SK-N-SH treated with all-trans-retinoic acid at 6 μM for 48 hours (cell line): Measurements from ENCODE around the gene ADGRF4.

Experiments
- ATAC-seq: fragments of 200-7000 bp; cut with Tn5 transposase; 3 replicates; pipeline ENCODE4 v1.9.1; 2020; ENCODE audit warnings: mild to moderate bottlenecking, moderate library complexity
- ARNTL ChIP-seq: fragments of 450-650 bp; formaldehyde crosslinking; IDR thresholded peaks from 2 replicates; pipeline ENCODE4 v1.5.0; 2020; ENCODE audit warnings: low read depth, mild to moderate bottlenecking, moderate library complexity, borderline replicate concordance
- BACH2 ChIP-seq: fragments of 250-450 bp; sonication (Bioruptor Pico); IDR thresholded peaks from 2 replicates; pipeline ENCODE4 v1.9.0; 2021; ENCODE audit warnings: mild to moderate bottlenecking, borderline replicate concordance
- CREB5 ChIP-seq: fragments of 250-450 bp; sonication (Bioruptor Pico); IDR thresholded peaks from 2 replicates; pipeline ENCODE4 v1.5.1; 2020; ENCODE audit warnings: low read depth, mild to moderate bottlenecking, moderate library complexity
- CSDC2 ChIP-seq: fragments of 250-450 bp; sonication (Bioruptor Pico); IDR thresholded peaks from 2 replicates; pipeline ENCODE4 v1.5.0; 2020; ENCODE audit warnings: mild to moderate bottlenecking, moderate library complexity
- CSRNP3 ChIP-seq: fragments of 250-450 bp; sonication (Bioruptor Pico); IDR thresholded peaks from 2 replicates; pipeline ENCODE4 v1.5.1; 2021; ENCODE audit warnings: mild to moderate bottlenecking, moderate library complexity
- ESRRG ChIP-seq: fragments of 250-450 bp; sonication (Bioruptor Pico); IDR thresholded peaks from 2 replicates; pipeline ENCODE4 v1.6.1; 2021; ENCODE audit warnings: mild to moderate bottlenecking
- GLIS3 ChIP-seq: fragments of 250-450 bp; sonication (Bioruptor Pico); IDR thresholded peaks from 2 replicates; pipeline ENCODE4 v1.5.0; 2020; ENCODE audit warnings: mild to moderate bottlenecking, moderate library complexity
- ISL1 ChIP-seq: fragments of 250-450 bp; sonication (Bioruptor Pico); IDR thresholded peaks from 2 replicates; pipeline ENCODE4 v2.1.2; 2022; ENCODE audit warnings: mild to moderate bottlenecking, moderate library complexity
- PATZ1 ChIP-seq: fragments of 250-450 bp; sonication (Bioruptor Pico); IDR thresholded peaks from 2 replicates; pipeline ENCODE4 v1.8.0; 2020; ENCODE audit warnings: mild to moderate bottlenecking, moderate library complexity, borderline replicate concordance
- POU6F1 ChIP-seq: fragments of 250-450 bp; sonication (Bioruptor Pico); IDR thresholded peaks from 2 replicates; pipeline ENCODE4 v1.8.0; 2021; ENCODE audit warnings: low read depth, mild to moderate bottlenecking, moderate library complexity, borderline replicate concordance
- PPARA ChIP-seq: fragments of 250-450 bp; sonication (Bioruptor Pico); IDR thresholded peaks from 2 replicates; pipeline ENCODE4 v1.5.0; 2020; ENCODE audit warnings: mild to moderate bottlenecking, borderline replicate concordance
- TCF4 ChIP-seq: fragments of 250-450 bp; sonication (Bioruptor Pico); IDR thresholded peaks from 2 replicates; pipeline ENCODE4 v1.8.0; 2021; ENCODE audit warnings: mild to moderate bottlenecking, moderate library complexity, borderline replicate concordance
- TOX ChIP-seq: fragments of 250-450 bp; sonication (Bioruptor Pico); IDR thresholded peaks from 2 replicates; pipeline ENCODE4 v1.8.0; 2021; ENCODE audit warnings: mild to moderate bottlenecking, moderate library complexity, borderline replicate concordance
- TSHZ2 ChIP-seq: fragments of 250-450 bp; sonication (Bioruptor Pico); IDR thresholded peaks from 2 replicates; pipeline ENCODE4 v1.5.0; 2020; ENCODE audit warnings: mild to moderate bottlenecking, moderate library complexity
- ZC3H10 ChIP-seq: fragments of 250-450 bp; sonication (Bioruptor Pico); IDR thresholded peaks from 2 replicates; pipeline ENCODE4 v1.5.1; 2021; ENCODE audit warnings: mild to moderate bottlenecking, moderate library complexity
- ZFP30 ChIP-seq: fragments of 450-650 bp; formaldehyde crosslinking; IDR thresholded peaks from 2 replicates; pipeline ENCODE4 v1.5.0; 2022; ENCODE audit warnings: mild to moderate bottlenecking, moderate library complexity
- ZNF565 ChIP-seq: fragments of 450-650 bp; formaldehyde crosslinking; conservative IDR thresholded peaks from 2 replicates; pipeline ENCODE4 v1.5.0; 2020; ENCODE audit warnings: low read depth, mild to moderate bottlenecking, moderate library complexity
- ZNF70 ChIP-seq: fragments of 450-650 bp; formaldehyde crosslinking; IDR thresholded peaks from 2 replicates; pipeline ENCODE4 v1.5.0; 2020; ENCODE audit warnings: mild to moderate bottlenecking, moderate library complexity
- ZNF8 ChIP-seq: fragments of 450-650 bp; formaldehyde crosslinking; IDR thresholded peaks from 2 replicates; pipeline ENCODE4 v1.5.0; 2020; ENCODE audit warnings: mild to moderate bottlenecking, moderate library complexity

ADGRF4 gene

GRCh38 chr6:47721189-47721588 is 22.8 kb downstream of the ADGRF4 start:
- no peak for ATAC-seq
- TF ChIP-seq ZNF8 (CRISPR knock-in tag) (no peak), CSRNP3 (CRISPR knock-in tag) (no peak), GLIS3 (CRISPR knock-in tag) (no peak), ARNTL (no peak), PATZ1 (no peak), PPARA (CRISPR knock-in tag) (no peak), CSDC2 (CRISPR knock-in tag) (no peak), TCF4 (no peak), BACH2 (CRISPR knock-in tag) (no peak), ZNF70 (CRISPR knock-in tag) (no peak)

- TF ChIP-seq GLIS3 (CRISPR knock-in tag) (no peak), POU6F1 (CRISPR knock-in tag) (no peak), TSHZ2 (no peak), ZC3H10 (CRISPR knock-in tag) (no peak), ZNF565 (CRISPR knock-in tag) (no peak), ISL1 (CRISPR knock-in tag) (no peak), CSRNP3 (CRISPR knock-in tag) (no peak), BACH2 (CRISPR knock-in tag) (no peak), ZNF8 (CRISPR knock-in tag) (no peak), ESRRG (CRISPR knock-in tag) (no peak), PATZ1 (no peak), CREB5 (no peak), TOX (CRISPR knock-in tag) (no peak), ZNF70 (CRISPR knock-in tag) (no peak), PPARA (CRISPR knock-in tag) (no peak), CSDC2 (CRISPR knock-in tag) (no peak), TCF4 (no peak), ZFP30 (CRISPR knock-in tag) (no peak), ARNTL (no peak)
- no peak for ATAC-seq
These were observed 23.8 kb downstream of the ADGRF4 start for GRCh38 chr6:47722194-47722593.
